Psoas muscle (tissue), 8 donors: ENCODE data around the gene INPP5F. TPM values are rescaled to one million over a fixed set of nuclear protein-coding genes. Genes with fewer than 3 reads are reported as not detected.

Experiments
- ATAC-seq, 4 donors: fragments of 200-7000 bp; cut with Tn5 transposase; one replicate each; pipeline ENCODE4 v1.9.1; 2020; ENCODE audit warnings: moderate library complexity in 3 of 4, mild to moderate bottlenecking in 2 of 4
- DNase-seq, 2 donors: peaks; one replicate each; pipeline ENCODE4 v3.0.0-alpha.2; 2020
- H3K27ac ChIP-seq: fragments of 200-600 bp; one replicate; pipeline ENCODE4 v1.8.0; 2022
- H3K27me3 ChIP-seq, 3 donors: fragments of 200-600 bp in 1 of 3; one replicate each; pipeline versions ENCODE4 v1.6.1 to v1.8.0; 2013 to 2022; ENCODE audit warnings: low read length in 2 of 3, mild to moderate bottlenecking in 2 of 3, moderate library complexity in 1 of 3; ENCODE audit not compliant: insufficient read depth in 3 of 3
- H3K36me3 ChIP-seq, 2 donors: fragments of 200-600 bp in 1 of 2; one replicate each; pipeline versions ENCODE4 v1.6.1 to v1.8.0; 2013 to 2022; ENCODE audit warnings: low read depth in 1 of 2, mild to moderate bottlenecking in 1 of 2, moderate library complexity in 1 of 2; ENCODE audit not compliant: insufficient read depth in 1 of 2
- H3K4me1 ChIP-seq: fragments of 200-600 bp; one replicate; pipeline ENCODE4 v1.8.0; 2022
- H3K4me3 ChIP-seq: fragments of 200-600 bp; one replicate; pipeline ENCODE4 v1.8.0; 2022; ENCODE audit warnings: mild to moderate bottlenecking
- H3K9me3 ChIP-seq: fragments of 200-600 bp; one replicate; pipeline ENCODE4 v1.8.0; 2022
- WGBS, 3 donors: extraction: QIAGEN DNeasy Blood & Tissue Kit; methylation state at CpG; one replicate each; pipeline versions ENCODE4 v1.1.6 to v1.1.7; 2013; 5-methylcytosine and 5-hydroxymethylcytosine counted together
- intact Hi-C, 2 donors: fragments of 100-400 bp; cut with DNase I; formaldehyde crosslinking; loops; one replicate each; pipeline versions ENCODE4 v1.11.0 to v1.14.2; 2022
- polyA plus RNA-seq, 3 donors: library from polyadenylated mRNA; stranded (reverse); fragments of 200-250 nt; gene quantifications; one replicate each; pipeline ENCODE4 v1.2.3, GENCODE V29; 2013
- total RNA-seq, 4 donors: library from RNA; stranded (reverse); fragmentation: NEBNext Ultra II Directional in 2 of 4; extraction: Animal tissue kit (Norgen Biotek cat#: 25700) in 2 of 4; gene quantifications; one replicate each; pipeline versions ENCODE4 v1.2.1 to v1.2.4, GENCODE V29; 2021 to 2023
- TF ChIP-seq, protein P1 (sequence below): fragments of 200-600 bp; IDR thresholded peaks from one replicate; pipeline ENCODE4 v1.8.0; 2022; ENCODE audit warnings: antibody characterized with exemption
- donor health status: healthy with polysubstance abuse.
- donor health status: DM: no; HTN: no; CAD: no; lungs with moderate emphysema.
- donor health status: Bipolar disorder and iron deficiency.
- donor health status: healthy.
- donor health status: DM: yes; HTN: yes; CAD: no.
- donor health status: DM: no; HTN: no; CAD: no.
- donor health status: DM: no; HTN: no; CAD: no.
- donor health status: DM: yes; HTN: yes; CAD: no.

Gene INPP5F
- total and polyA plus RNA-seq, 7 donors, result 6.0 to 12.3 (median 10.0) TPM

DNA sequence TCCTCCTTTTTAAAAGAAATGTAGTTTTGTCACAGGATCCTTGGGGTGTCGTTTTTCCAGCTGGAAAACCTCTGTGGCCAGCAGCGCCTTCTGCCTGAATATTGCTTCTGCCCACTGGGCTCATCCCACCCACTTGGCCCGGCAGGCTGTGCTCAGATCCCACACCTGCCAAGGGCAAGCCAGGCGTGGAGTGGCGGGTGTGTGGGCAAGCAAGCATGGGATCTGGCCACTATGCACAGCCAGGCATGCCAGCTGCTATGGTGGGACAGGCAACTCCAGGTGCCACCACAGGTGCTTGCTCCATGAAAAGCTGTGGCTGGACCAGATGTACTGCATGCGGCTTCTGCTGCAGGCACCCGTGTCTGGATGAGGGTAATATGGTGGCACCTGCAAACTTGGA is 31.2 kb upstream of the INPP5F start:
- H3K27me3 ChIP-seq, result no peaks in the 10 kb centered on the region
- TF ChIP-seq, protein P1, sequence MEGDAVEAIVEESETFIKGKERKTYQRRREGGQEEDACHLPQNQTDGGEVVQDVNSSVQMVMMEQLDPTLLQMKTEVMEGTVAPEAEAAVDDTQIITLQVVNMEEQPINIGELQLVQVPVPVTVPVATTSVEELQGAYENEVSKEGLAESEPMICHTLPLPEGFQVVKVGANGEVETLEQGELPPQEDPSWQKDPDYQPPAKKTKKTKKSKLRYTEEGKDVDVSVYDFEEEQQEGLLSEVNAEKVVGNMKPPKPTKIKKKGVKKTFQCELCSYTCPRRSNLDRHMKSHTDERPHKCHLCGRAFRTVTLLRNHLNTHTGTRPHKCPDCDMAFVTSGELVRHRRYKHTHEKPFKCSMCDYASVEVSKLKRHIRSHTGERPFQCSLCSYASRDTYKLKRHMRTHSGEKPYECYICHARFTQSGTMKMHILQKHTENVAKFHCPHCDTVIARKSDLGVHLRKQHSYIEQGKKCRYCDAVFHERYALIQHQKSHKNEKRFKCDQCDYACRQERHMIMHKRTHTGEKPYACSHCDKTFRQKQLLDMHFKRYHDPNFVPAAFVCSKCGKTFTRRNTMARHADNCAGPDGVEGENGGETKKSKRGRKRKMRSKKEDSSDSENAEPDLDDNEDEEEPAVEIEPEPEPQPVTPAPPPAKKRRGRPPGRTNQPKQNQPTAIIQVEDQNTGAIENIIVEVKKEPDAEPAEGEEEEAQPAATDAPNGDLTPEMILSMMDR, result no peak
- no peaks in the 10 kb centered on the region for H3K4me1 ChIP-seq
- no peak overlapping the region for H3K27ac ChIP-seq
- H3K36me3 ChIP-seq, result no peaks in the 10 kb centered on the region
- WGBS, 3 donors, result 51 to 59% (median 53%) methylated on average over 7 of the region's 7 CpGs
- DNase-seq (no peak), ATAC-seq (no peak)
- intact Hi-C loops, result loop anchor here in 1 of 2 donors (5.0 kb wide), 1 partner anchor 163 kb away; no protein-coding TSS in a partner anchor
- no peak overlapping the region for H3K4me3 ChIP-seq
- no peaks in the 10 kb centered on the region for H3K9me3 ChIP-seq

DNA sequence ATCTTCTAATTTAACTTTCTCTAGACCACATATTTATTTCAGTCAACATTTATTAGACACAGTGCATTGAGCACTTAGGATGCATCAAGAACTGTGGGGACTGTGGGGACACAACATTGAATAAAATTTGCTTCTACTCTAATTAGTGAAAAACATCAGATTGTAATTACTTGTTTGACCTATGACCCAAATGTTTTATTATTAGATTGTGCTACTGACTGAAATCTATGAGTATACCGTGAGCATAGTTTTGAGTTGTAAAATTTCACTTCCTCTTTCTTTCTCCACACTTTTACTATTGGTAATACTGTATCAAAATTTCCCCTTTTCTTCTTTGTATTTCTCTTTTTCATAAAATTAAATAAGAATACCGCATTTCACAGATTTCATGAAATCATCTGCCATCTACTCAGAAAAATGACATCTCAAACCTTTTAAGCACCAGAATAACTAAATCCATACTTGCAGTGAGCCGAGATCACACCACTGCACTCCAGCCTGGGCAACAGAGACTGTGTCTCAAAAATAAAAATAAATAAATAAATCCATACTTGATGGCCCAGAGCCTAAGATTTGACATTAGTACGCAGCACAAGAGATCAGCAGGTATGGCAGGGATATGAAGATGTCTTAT is 25.4 kb upstream of the INPP5F start:
- intact Hi-C loops, result no loop called here
- no peaks in the 10 kb centered on the region for H3K9me3 ChIP-seq
- H3K4me1 ChIP-seq, result no peaks in the 10 kb centered on the region
- no peaks in the 10 kb centered on the region for H3K27me3 ChIP-seq
- no peak for DNase-seq
- H3K4me3 ChIP-seq, result no peak overlapping the region
- no peak overlapping the region for H3K27ac ChIP-seq
- TF ChIP-seq, protein P1, result no peak
- WGBS, 3 donors, result 85 to 87% (median 85%) methylated on average over 4 of the region's 4 CpGs
- no peaks in the 10 kb centered on the region for H3K36me3 ChIP-seq
- ATAC-seq, result no peak

DNA sequence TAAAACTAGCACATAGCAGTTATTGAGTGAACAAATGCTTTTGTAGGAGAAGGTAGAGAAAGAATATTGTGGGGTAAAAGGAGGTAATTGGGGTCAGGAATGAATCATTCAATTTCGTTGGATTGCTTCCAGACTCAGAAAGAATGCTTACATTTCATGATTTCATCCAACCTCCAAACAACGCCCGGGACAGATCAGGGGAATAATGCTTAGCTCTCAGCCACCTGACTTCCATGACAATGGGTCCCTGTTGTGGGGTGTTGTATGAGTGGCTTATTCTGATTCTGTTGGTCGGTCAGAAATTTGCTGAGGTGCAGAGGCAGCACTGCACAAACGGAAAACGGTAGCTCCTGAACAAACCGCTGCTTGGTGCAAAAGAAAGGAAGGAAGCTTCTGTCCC is 24.0 kb upstream of the INPP5F start:
- no peak for DNase-seq
- no peaks in the 10 kb centered on the region for H3K27me3 ChIP-seq
- intact Hi-C loops, result no loop called here
- H3K4me3 ChIP-seq, result no peak overlapping the region
- no peaks in the 10 kb centered on the region for H3K36me3 ChIP-seq
- WGBS, 3 donors, result 39 to 46% (median 43%) methylated on average over 7 of the region's 7 CpGs
- H3K4me1 ChIP-seq, result no peaks in the 10 kb centered on the region
- H3K27ac ChIP-seq, result no peak overlapping the region
- H3K9me3 ChIP-seq, result no peaks in the 10 kb centered on the region
- ATAC-seq, result no peak
- TF ChIP-seq, protein P1, result no peak

DNA sequence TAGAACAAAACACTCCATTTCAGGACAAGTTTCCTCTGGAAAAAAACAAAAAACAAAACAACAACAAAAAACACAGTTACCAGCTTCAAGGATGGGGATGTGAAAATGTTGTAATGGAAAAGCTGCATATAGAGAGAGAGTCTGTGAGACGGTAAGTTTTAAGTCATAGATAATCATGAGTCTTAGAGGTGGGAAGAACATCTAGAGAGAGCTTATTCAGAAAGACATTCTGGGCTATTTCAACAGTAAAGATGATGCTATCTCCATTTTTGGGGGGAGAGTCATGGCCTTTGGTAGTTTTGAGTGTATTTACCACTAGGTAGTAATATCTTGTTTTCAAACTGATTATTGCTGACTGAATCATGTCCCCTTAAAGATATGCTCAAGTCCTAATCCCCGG is 23.3 kb upstream of the INPP5F start:
- ATAC-seq, result no peak
- no peak for DNase-seq
- TF ChIP-seq, protein P1, result no peak
- H3K27ac ChIP-seq, result no peak overlapping the region
- no peaks in the 10 kb centered on the region for H3K4me1 ChIP-seq
- WGBS, 3 donors, result 82 to 88% (median 82%) methylated on average over 2 of the region's 2 CpGs
- intact Hi-C loops, result no loop called here
- H3K4me3 ChIP-seq, result no peak overlapping the region
- no peaks in the 10 kb centered on the region for H3K9me3 ChIP-seq
- H3K27me3 ChIP-seq, result no peaks in the 10 kb centered on the region
- H3K36me3 ChIP-seq, result no peaks in the 10 kb centered on the region

DNA sequence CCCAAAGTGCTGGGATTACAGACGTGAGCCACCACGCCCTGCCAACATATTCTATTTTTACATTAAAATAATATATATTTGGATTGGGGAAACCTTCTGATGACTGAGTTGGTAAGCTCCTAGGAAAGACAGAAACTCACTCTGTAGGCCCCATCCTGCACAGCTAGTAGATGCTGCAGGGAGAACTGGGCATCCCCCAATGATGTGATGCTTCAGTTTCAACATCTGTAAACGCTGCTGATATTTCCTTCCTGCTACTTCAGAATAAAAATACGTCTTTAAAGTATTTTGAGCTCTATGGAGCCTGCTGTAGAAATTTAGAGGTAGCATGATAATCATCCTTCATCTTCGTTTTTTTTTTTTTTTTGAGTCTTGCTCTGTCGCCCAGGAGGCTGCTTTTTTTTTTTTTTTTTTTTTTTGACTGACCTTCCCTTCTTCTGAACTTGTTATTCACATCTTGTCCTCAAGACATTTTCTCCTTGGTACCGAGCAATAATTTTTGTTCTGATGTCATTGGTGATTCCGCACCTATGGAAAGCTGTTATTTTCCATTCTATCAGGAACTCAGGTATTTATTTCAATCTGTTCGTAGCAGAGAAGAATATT is 21.8 kb upstream of the INPP5F start:
- WGBS, 3 donors, result 86 to 92% (median 88%) methylated on average over 8 to 9 of the region's 9 CpGs
- no peak overlapping the region for H3K4me3 ChIP-seq
- intact Hi-C loops, result no loop called here

More for the DNA sequence above, 21.8 kb upstream of the INPP5F start:
- ATAC-seq, result no peak
- DNase-seq, result no peak
- no peaks in the 10 kb centered on the region for H3K36me3 ChIP-seq
- H3K4me1 ChIP-seq, result no peaks in the 10 kb centered on the region
- no peaks in the 10 kb centered on the region for H3K27me3 ChIP-seq
- no peaks in the 10 kb centered on the region for H3K9me3 ChIP-seq
- TF ChIP-seq, protein P1, result no peak
- H3K27ac ChIP-seq, result no peak overlapping the region
